SU-DHL-6 (cell line): ENCODE results near the gene PIR.

Experiments
- EZH2phosphoT487 ChIP-seq: fragments of 200-600 bp; sonication (generic), shearing (Covaris generic); conservative IDR thresholded peaks from 2 replicates; pipeline ENCODE4 v1.6.1; 2018; ENCODE audit warnings: mild to moderate bottlenecking, antibody characterized with exemption, low read length, moderate library complexity, mixed read lengths
- TF ChIP-seq, protein P1 (sequence below): fragments of 200-600 bp; sonication (generic); IDR thresholded peaks from one replicate; pipeline ENCODE4 v1.5.1; 2017; ENCODE audit warnings: antibody characterized with exemption, mild to moderate bottlenecking, low read length, moderate library complexity; ENCODE audit not compliant: insufficient read depth, poor library complexity, severe bottlenecking

DNA sequence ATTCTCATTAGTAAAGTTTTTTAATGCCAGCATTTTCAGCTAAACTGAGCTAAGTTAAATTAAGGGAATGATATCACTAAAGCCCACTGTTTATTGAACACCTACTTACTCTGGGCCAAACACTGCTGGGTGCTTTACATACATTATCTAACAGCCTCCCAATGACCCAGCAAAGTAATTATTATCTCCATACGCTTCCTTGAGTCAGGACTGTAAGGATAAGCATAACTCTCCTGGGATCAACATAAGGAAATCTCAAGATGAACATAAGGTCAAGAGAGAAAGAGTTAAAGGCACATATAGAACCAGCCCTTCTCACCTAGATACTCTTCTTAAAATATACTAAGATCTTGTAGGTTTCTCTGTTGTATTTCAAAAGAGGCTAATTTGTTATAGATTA, 21.1 kb upstream of the PIR start:
- TF ChIP-seq, protein P1, sequence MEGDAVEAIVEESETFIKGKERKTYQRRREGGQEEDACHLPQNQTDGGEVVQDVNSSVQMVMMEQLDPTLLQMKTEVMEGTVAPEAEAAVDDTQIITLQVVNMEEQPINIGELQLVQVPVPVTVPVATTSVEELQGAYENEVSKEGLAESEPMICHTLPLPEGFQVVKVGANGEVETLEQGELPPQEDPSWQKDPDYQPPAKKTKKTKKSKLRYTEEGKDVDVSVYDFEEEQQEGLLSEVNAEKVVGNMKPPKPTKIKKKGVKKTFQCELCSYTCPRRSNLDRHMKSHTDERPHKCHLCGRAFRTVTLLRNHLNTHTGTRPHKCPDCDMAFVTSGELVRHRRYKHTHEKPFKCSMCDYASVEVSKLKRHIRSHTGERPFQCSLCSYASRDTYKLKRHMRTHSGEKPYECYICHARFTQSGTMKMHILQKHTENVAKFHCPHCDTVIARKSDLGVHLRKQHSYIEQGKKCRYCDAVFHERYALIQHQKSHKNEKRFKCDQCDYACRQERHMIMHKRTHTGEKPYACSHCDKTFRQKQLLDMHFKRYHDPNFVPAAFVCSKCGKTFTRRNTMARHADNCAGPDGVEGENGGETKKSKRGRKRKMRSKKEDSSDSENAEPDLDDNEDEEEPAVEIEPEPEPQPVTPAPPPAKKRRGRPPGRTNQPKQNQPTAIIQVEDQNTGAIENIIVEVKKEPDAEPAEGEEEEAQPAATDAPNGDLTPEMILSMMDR: no peak
- TF ChIP-seq EZH2phosphoT487: no peak
